GM12892 (cell line): ENCODE data around the gene ACTRT2.

ENCODE experiments used
- POLR2A ChIP-seq: IDR thresholded peaks from 2 replicates; pipeline ENCODE4 v1.6.1; 2011; ENCODE audit warnings: low read depth, low read length, control low read depth
- TAF1 ChIP-seq: IDR thresholded peaks from 2 replicates; pipeline ENCODE4 v1.6.1; 2011; ENCODE audit warnings: low read depth, mild to moderate bottlenecking, control low read depth, low read length, borderline replicate concordance

DNA sequence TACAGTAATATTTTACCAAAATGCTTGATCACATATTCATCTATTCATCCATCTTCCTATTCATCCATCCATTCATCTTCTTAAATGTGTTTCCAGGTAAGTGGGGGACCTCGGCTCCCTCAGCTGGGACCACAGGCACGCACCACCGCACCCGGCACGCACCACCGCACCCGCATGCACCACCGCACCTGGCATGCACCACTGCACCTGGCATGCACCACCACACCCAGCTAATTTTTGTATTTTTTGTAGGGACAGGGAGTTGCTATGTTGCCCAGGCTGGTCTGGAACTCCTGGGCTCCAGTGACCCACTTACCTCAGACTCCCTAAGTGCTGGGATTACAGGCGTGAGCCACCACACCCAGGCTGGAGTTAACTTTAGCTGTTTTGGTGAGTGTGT lies 21.2 kb downstream of the ACTRT2 start:
- TF ChIP-seq TAF1 (no peak), POLR2A (no peak)
